ENCODE results near the gene ENTPD1.

DNA sequence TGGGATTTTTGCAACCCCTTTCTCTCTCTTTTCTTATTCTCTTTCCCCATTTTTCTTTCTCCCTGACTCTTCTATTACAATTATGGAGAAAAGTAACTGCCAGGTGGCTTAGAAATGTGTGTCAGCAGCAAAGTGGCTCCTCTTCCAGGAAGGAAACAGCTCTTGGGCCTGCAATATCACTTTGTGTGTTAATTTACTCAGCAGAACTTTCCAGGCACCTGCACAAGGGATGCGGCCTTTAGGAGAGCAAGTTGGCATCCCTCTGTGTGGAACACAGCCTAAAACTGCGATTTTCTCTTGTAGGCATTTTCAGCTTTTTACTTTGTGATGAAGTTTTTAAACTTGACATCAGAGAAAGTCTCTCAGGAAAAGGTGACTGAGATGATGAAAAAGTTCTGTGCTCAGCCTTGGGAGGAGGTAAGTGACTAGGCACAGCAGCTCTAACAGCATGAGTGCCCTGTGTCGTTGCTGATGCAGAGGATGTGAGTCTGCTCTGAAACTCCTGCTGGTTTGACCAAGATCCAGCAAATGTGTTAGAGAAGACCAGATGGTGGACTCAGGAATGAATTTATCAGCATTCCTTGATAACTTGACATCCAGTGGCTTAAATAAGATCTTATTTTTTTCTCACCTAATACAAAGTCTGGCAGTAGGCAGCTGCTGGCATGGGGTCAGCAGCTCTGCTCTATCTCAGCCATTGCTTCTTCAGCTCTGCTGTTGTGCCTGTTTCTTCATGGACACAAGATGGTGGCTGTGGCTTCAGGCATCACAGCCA, 104.4 kb downstream of the ENTPD1 start:
- TF ChIP-seq, protein P1, sequence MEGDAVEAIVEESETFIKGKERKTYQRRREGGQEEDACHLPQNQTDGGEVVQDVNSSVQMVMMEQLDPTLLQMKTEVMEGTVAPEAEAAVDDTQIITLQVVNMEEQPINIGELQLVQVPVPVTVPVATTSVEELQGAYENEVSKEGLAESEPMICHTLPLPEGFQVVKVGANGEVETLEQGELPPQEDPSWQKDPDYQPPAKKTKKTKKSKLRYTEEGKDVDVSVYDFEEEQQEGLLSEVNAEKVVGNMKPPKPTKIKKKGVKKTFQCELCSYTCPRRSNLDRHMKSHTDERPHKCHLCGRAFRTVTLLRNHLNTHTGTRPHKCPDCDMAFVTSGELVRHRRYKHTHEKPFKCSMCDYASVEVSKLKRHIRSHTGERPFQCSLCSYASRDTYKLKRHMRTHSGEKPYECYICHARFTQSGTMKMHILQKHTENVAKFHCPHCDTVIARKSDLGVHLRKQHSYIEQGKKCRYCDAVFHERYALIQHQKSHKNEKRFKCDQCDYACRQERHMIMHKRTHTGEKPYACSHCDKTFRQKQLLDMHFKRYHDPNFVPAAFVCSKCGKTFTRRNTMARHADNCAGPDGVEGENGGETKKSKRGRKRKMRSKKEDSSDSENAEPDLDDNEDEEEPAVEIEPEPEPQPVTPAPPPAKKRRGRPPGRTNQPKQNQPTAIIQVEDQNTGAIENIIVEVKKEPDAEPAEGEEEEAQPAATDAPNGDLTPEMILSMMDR (IDR thresholded peaks at IDR 0.05; ENCODE audit: low read depth, low read length), result no peak
- no peak for TF ChIP-seq EZH2phosphoT487 (IDR thresholded peaks at IDR 0.05; ENCODE audit: low read depth)
